CD4-positive, alpha-beta T cell treated with Interleukin-1 beta for 1 hour (primary cell): ENCODE data around the gene TMEM165.

Experiments used
- DNase-seq, 2 donors: peaks; one replicate each; pipeline ENCODE4 v3.0.0-alpha.2; 2020 to 2022

TMEM165 gene

GRCh38 chr4:55466001-55466400 lies 70.2 kb downstream of the TMEM165 start:
- no peak for DNase-seq

DNA sequence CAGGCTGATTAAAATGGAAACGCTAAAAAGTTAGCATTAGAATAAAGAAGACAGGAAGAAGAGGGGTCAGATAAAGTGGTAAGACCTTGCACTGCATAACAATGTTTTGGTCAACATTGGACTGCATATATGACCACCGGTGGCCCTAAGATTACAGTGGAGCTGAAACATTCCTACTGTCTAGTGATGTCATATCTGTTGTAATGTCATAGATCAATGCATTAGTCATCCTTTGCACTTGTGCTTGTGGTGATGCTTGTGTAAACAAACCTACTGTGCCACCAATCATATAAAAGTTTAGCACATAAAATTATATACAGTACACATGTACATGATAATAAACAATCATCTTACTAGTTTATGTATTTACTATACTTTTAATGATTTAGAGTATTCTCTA lies 73.0 kb downstream of the TMEM165 start:
- DNase-seq = no peak

DNA sequence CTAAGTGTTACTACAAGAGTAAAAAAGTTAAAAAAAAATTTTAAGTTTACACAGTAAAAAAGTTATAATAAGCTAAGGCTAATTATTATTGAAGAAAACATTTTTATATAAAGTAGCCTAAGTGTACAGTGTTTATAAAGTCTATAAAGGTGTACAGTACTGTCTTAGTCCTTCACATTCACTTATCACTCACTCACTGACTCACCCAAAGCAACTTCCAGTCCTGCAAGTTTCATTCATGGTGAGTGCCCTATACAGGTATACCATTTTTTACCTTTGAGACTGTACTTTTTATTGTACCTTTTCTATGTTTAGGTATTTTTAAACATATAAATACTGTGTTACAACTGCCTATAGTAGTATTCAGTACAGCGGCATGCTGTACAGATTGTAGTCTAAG lies 74.2 kb downstream of the TMEM165 start:
- no peak for DNase-seq
